ENCODE results near the gene MAP7D3. TPM values are rescaled to one million over a fixed set of nuclear protein-coding genes. Genes with fewer than 3 reads are reported as not detected.

Gene MAP7D3
- total RNA-seq, 1 experiment from 2014 or later, result 19.0 TPM

- no peak overlapping the region for H2AFZ ChIP-seq
- H3K79me2 ChIP-seq (ENCODE audit: low read depth), result no peaks in the 10 kb centered on the region
- no peaks in the 10 kb centered on the region for H3K9me3 ChIP-seq (ENCODE audit: insufficient read depth, low read depth)
- no TSS peak for BruUV-seq (replicated peaks)
- ChIA-PET CTCF (interaction anchor here (1.0 kb wide), 2 partner anchors 47 to 182 kb away, joined by 3 to 5 read pairs; no protein-coding TSS in a partner anchor), POLR2A (ENCODE audit: unreplicated experiment) (no interaction called here)
- peaks cover 2% of the 10 kb centered on the region; the same call in 1 of the 2 replicates for H3F3A ChIP-seq (ENCODE audit: insufficient read depth, low read depth)
- no peaks in the 10 kb centered on the region for H3K27me3 ChIP-seq (ENCODE audit: insufficient read depth, low read depth)
- H3K4me2 ChIP-seq, result no peak overlapping the region
- no peak for DNase-seq
- peaks cover 17% of the 10 kb centered on the region for H3K4me1 ChIP-seq (replicated peaks; ENCODE audit: insufficient read depth)
- H4K20me1 ChIP-seq (ENCODE audit: insufficient read depth), result no peaks in the 10 kb centered on the region
- intact Hi-C loops (cut with micrococcal nuclease; ENCODE audit: unreplicated experiment), result loop anchor here (5.0 kb wide), 1 partner anchor 42 kb away; no protein-coding TSS in a partner anchor
- H3K9me2 ChIP-seq (ENCODE audit: insufficient read depth), result no peaks in the 10 kb centered on the region
- H3K36me3 ChIP-seq (ENCODE audit: low read depth), result no peaks in the 10 kb centered on the region
- H3K4me3 ChIP-seq, result no peak overlapping the region
- H3K27ac ChIP-seq, result no peak overlapping the region
- TF ChIP-seq CTCF (conservative IDR thresholded peaks at IDR 0.05) (no peak), EZH2 (IDR thresholded peaks at IDR 0.05; ENCODE audit: low read depth) (no peak)
Measured at GRCh38 chrX:136209751-136210150, 41.4 kb downstream of the MAP7D3 start.

- Histone ChIP-seq H3K27ac (no peak overlapping the region), H4K20me1 (ENCODE audit: insufficient read depth) (no peaks in the 10 kb centered on the region), H3K36me3 (ENCODE audit: low read depth) (no peaks in the 10 kb centered on the region), H3K4me1 (replicated peaks; ENCODE audit: insufficient read depth) (peaks cover 17% of the 10 kb centered on the region), H3K4me2 (no peak overlapping the region), H3F3A (ENCODE audit: insufficient read depth, low read depth) (no peaks in the 10 kb centered on the region), H3K9me2 (ENCODE audit: insufficient read depth) (no peaks in the 10 kb centered on the region), H3K79me2 (ENCODE audit: low read depth) (no peaks in the 10 kb centered on the region), H3K9me3 (ENCODE audit: insufficient read depth, low read depth) (no peaks in the 10 kb centered on the region), H3K27me3 (ENCODE audit: insufficient read depth, low read depth) (no peaks in the 10 kb centered on the region), H3K4me3 (no peak overlapping the region), H2AFZ (no peak overlapping the region)
- no peak for DNase-seq
- no TSS peak for BruUV-seq (replicated peaks)
- TF ChIP-seq CTCF (conservative IDR thresholded peaks at IDR 0.05) (peak; percentile 75), EZH2 (IDR thresholded peaks at IDR 0.05; ENCODE audit: low read depth) (no peak)
- intact Hi-C loops (cut with micrococcal nuclease; ENCODE audit: unreplicated experiment), result no loop called here
- ChIA-PET CTCF (interaction anchor here (0.5 to 1.0 kb wide), 4 partner anchors 46 to 181 kb away, joined by 3 to 5 read pairs (median 3); no protein-coding TSS in a partner anchor), POLR2A (ENCODE audit: unreplicated experiment) (interaction anchor here (0.6 kb wide), 1 partner anchor 354 kb away, joined by 6 read pairs; no protein-coding TSS in a partner anchor)
Measured at GRCh38 chrX:136209016-136209738, 42.0 kb downstream of the MAP7D3 start.

GRCh38 chrX:136207546-136207945 is 43.7 kb downstream of the MAP7D3 start:
- Histone ChIP-seq H3K4me1 (replicated peaks; ENCODE audit: insufficient read depth) (peaks cover 31% of the 10 kb centered on the region), H2AFZ (no peak overlapping the region), H3K9me2 (ENCODE audit: insufficient read depth) (no peaks in the 10 kb centered on the region), H3K9me3 (ENCODE audit: insufficient read depth, low read depth) (no peaks in the 10 kb centered on the region), H3K4me2 (no peak overlapping the region), H3K4me3 (no peak overlapping the region), H3K27me3 (ENCODE audit: insufficient read depth, low read depth) (no peaks in the 10 kb centered on the region), H3K79me2 (ENCODE audit: low read depth) (no peaks in the 10 kb centered on the region), H3F3A (ENCODE audit: insufficient read depth, low read depth) (0 out of 2 replicates have a peak, but pooled peaks cover 4% of the 10 kb centered on the region), H3K36me3 (ENCODE audit: low read depth) (no peaks in the 10 kb centered on the region), H3K27ac (no peak overlapping the region), H4K20me1 (ENCODE audit: insufficient read depth) (no peaks in the 10 kb centered on the region)
- ChIA-PET POLR2A (ENCODE audit: unreplicated experiment) (no interaction called here), CTCF (no interaction called here)
- no TSS peak for BruUV-seq (replicated peaks)
- intact Hi-C loops (cut with micrococcal nuclease; ENCODE audit: unreplicated experiment), result no loop called here
- DNase-seq, result no peak
- no peak for TF ChIP-seq CTCF (conservative IDR thresholded peaks at IDR 0.05)
- no peak for TF ChIP-seq EZH2 (IDR thresholded peaks at IDR 0.05; ENCODE audit: low read depth)
